Naive thymus-derived CD8-positive, alpha-beta T cell (primary cell): Measurements from ENCODE around the gene N4BP2L1. TPM values are rescaled to one million over a fixed set of nuclear protein-coding genes. Genes with fewer than 3 reads are reported as not detected.
"Not testable (repeated sequence)": the region's sequence is repeated elsewhere in the genome, so short reads cannot be mapped to it uniquely, and the experiment has no call there.

ENCODE experiments used
- ATAC-seq, 2 donors: fragments of 150-1000 bp; cut with Tn5 transposase in 1 of 2; sonication (Bioruptor Pico), chemical (Tn5 transposase) in 1 of 2; 1 replicate in 1 of 2; 2 replicates in 1 of 2; pipeline ENCODE4 v1.10.0; 2021; ENCODE audit warnings: mild to moderate bottlenecking in 2 of 2, moderate library complexity in 2 of 2
- POLR2A ChIA-PET: fragments of 350-600 bp; sonication (Branson Sonifier 250); formaldehyde crosslinking; loops from one replicate; lab custom pipeline; 2021; ENCODE audit warnings: antibody characterized with exemption; lab: Charles Lee
- DNase-seq, 10 donors: peaks; one replicate each; pipeline versions ENCODE4 v3.0.0 to v3.0.0-alpha.2; 2020 to 2022
- H3K27ac Mint-ChIP-seq, 10 donors: one replicate each; pipeline ENCODE4 v1.8.0; 2020 to 2022; ENCODE audit warnings: mild to moderate bottlenecking in 10 of 10, mixed read lengths in 10 of 10, moderate library complexity in 4 of 10, inconsistent platforms in 1 of 10
- H3K27me3 Mint-ChIP-seq, 5 donors: one replicate each; pipeline ENCODE4 v1.8.0; 2021 to 2022; ENCODE audit warnings: mixed read lengths in 5 of 5
- H3K36me3 Mint-ChIP-seq, 3 donors: one replicate each; pipeline ENCODE4 v1.8.0; 2020 to 2022; ENCODE audit warnings: mixed read lengths in 3 of 3, mild to moderate bottlenecking in 2 of 3, inconsistent platforms in 1 of 3
- H3K4me1 Mint-ChIP-seq, 4 donors: one replicate each; pipeline ENCODE4 v1.8.0; 2021 to 2022; ENCODE audit warnings: mixed read lengths in 4 of 4
- H3K4me3 Mint-ChIP-seq, 10 donors: one replicate each; pipeline ENCODE4 v1.8.0; 2020 to 2022; ENCODE audit warnings: mild to moderate bottlenecking in 10 of 10, mixed read lengths in 10 of 10, moderate library complexity in 6 of 10, inconsistent platforms in 1 of 10
- H3K9me3 Mint-ChIP-seq, 9 donors: one replicate each; pipeline ENCODE4 v1.8.0; 2020 to 2022; ENCODE audit warnings: mixed read lengths in 9 of 9, mild to moderate bottlenecking in 3 of 9, inconsistent platforms in 1 of 9, moderate library complexity in 1 of 9
- polyA plus RNA-seq, 3 donors: library from polyadenylated mRNA; unstranded; fragments of 300-500 nt; fragmentation: Illumina TruSeq; gene quantifications; one replicate each; pipeline ENCODE4 v1.2.3, GENCODE V29; 2021
- total RNA-seq, 8 experiments: library from RNA in 2 of 8; stranded (reverse) in 2 of 8; gene quantifications; one replicate each; pipeline ENCODE4 v1.2.3 and lab custom pipeline; 2021 to 2026

The N4BP2L1 gene
- total and polyA plus RNA-seq, 5 experiments from 2014 or later = 55.3 to 72.1 (median 62.5) TPM

DNA sequence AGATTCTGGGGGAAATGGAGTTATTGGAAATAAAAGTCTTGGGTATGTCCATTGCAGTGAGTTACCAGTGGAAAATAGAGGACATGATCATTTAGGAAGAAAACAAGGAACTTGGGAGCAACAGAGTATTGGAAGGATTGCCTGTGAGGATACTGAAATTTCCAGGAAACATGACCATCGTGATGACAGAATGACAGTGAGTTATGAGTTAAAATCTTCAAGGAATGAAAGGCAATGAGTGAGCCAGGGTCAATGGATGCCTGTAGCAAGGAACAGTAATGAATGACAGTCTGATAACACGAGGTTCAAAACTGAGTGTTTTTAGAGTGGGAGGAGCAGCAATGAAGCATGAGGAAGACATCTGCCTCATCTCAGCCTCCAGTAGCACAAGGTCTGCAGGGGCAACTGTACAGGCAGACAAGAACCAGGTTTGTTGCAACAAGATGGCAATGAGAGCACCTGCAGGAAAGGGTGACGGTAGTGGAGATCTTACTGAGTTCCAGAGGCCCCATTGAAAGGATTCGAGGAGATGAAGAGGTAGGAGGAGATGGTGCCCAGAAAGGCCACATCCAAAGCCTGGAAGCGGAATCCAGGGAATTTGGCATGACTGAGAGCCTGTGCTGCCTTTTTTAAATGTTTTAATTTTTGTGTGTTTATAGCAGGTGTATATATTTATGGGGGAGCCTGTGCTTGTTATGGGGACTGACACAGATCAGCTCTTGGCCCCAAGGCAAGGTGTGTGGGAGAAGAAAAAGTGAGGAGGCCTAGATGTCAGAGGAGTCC lies 43.9 kb downstream of the N4BP2L1 start:
- POLR2A ChIA-PET = no interaction called here
- peaks cover 0 to 2% (median under 1%) of the 10 kb centered on the region in 4 donors for H3K4me1 Mint-ChIP-seq
- H3K4me3 Mint-ChIP-seq = no peak overlapping the region
- H3K36me3 Mint-ChIP-seq = no peaks in the 10 kb centered on the region
- no peak for ATAC-seq
- no peak for DNase-seq
- no peak overlapping the region for H3K27ac Mint-ChIP-seq
- H3K27me3 Mint-ChIP-seq = no peaks in the 10 kb centered on the region
- no peaks in the 10 kb centered on the region for H3K9me3 Mint-ChIP-seq

GRCh38 chr13:32381539-32381938 lies 46.4 kb downstream of the N4BP2L1 start:
- DNase-seq (peak in 7 of 10 donors; percentile 4 to 53 (median 27)), ATAC-seq (peak; percentile 69 to 73)
- POLR2A ChIA-PET = interaction anchor here (0.5 kb wide), 1 partner anchor 17 kb away, joined by 3 read pairs; no protein-coding TSS in a partner anchor
- H3K4me1 Mint-ChIP-seq = peaks cover 0 to 2% (median 0%) of the 10 kb centered on the region in 4 donors
- no peaks in the 10 kb centered on the region for H3K36me3 Mint-ChIP-seq
- H3K27me3 Mint-ChIP-seq = no peaks in the 10 kb centered on the region
- no peaks in the 10 kb centered on the region for H3K9me3 Mint-ChIP-seq
- no peak overlapping the region for H3K27ac Mint-ChIP-seq
- no peak overlapping the region for H3K4me3 Mint-ChIP-seq

GRCh38 chr13:32378012-32378411 lies 49.9 kb downstream of the N4BP2L1 start:
- POLR2A ChIA-PET = interaction anchor here (0.6 to 1.5 kb wide), 2 partner anchors 56 to 63 kb away, joined by 4 to 5 read pairs; partner anchors contain the start of gene ZAR1L
- peaks cover 0 to 4% (median 0%) of the 10 kb centered on the region in 4 donors for H3K4me1 Mint-ChIP-seq
- H3K27ac Mint-ChIP-seq = peak overlapping the region in 1 of 10 donors; percentile 28
- DNase-seq (no peak), ATAC-seq (no peak)
- H3K4me3 Mint-ChIP-seq = no peak overlapping the region
- peaks cover 0 to 7% (median 0%) of the 10 kb centered on the region in 9 donors for H3K9me3 Mint-ChIP-seq
- H3K36me3 Mint-ChIP-seq = peaks cover 4 to 15% (median 9%) of the 10 kb centered on the region in 3 donors
- no peaks in the 10 kb centered on the region for H3K27me3 Mint-ChIP-seq

DNA sequence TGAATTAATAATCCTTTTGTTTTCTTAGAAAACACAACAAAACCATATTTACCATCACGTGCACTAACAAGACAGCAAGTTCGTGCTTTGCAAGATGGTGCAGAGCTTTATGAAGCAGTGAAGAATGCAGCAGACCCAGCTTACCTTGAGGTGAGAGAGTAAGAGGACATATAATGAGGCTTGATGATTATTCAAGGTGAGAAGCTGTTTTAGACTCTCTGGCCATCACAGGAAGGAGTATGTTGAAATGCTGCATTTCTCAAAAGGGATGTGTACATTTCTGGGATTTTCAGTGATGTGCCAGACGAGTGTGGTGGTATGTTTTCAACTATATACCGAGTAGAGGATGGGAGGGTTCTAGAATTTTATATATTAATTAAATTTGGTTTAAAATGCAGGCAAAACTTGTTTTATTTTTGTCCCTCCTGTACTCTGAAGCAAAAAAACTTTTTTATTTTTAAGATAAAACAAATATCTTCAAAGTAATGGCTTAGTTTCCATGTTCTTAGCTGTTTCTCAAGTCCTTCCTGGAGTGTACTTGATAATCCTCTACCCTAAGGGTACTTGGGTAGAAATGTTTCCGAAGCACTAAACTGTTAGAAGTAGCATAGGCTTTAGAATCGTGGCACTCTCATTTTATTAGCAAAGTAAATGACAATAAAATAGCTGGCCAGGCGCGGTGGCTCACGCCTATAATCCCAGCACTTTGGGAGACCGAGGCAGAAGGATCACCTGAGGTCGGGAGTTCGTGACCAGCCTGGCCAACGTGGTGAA lies 51.1 kb downstream of the N4BP2L1 start:
- H3K36me3 Mint-ChIP-seq = peaks cover 6 to 25% (median 16%) of the 10 kb centered on the region in 3 donors
- H3K9me3 Mint-ChIP-seq = peaks cover 0 to 7% (median 0%) of the 10 kb centered on the region in 9 donors
- POLR2A ChIA-PET = interaction anchor here (0.6 to 1.5 kb wide), 2 partner anchors 62 to 264 kb away, joined by 5 read pairs; partner anchors contain the start of gene ZAR1L
- H3K4me3 Mint-ChIP-seq = no peak overlapping the region
- ATAC-seq = no peak
- DNase-seq = no peak
- H3K27ac Mint-ChIP-seq = no peak overlapping the region
- peaks cover 0 to 4% (median 0%) of the 10 kb centered on the region in 4 donors for H3K4me1 Mint-ChIP-seq
- peaks cover 0 to 4% (median 0%) of the 10 kb centered on the region in 5 donors for H3K27me3 Mint-ChIP-seq

DNA sequence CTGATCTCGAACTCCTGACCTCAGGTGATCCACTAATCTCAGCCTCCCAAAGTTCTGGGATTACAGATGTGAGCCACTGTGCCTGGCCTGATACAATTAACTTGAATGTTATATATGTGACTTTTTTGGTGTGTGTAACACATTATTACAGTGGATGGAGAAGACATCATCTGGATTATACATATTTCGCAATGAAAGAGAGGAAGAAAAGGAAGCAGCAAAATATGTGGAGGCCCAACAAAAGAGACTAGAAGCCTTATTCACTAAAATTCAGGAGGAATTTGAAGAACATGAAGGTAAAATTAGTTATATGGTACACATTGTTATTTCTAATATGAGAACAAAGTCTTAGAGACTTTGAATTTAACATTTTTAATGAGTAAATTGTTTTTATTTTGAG lies 57.1 kb downstream of the N4BP2L1 start:
- POLR2A ChIA-PET = no interaction called here
- no peak for ATAC-seq

DNA sequence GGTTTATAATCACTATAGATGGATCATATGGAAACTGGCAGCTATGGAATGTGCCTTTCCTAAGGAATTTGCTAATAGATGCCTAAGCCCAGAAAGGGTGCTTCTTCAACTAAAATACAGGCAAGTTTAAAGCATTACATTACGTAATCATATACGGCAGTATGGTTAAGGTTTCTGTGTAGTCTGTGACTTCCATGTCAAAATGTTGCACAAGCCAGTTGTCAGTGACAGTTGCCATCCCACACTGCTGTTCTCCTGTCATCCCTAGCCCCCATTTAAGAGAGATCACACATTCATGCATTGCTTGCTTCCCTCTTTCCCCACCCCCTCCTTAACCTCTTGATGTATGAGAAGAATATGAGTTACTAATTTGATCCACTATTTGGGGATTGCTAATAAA lies 65.4 kb downstream of the N4BP2L1 start:
- ATAC-seq (no peak), DNase-seq (no peak)
- Mint-ChIP-seq H3K4me1 (no peaks in the 10 kb centered on the region), H3K36me3 (peaks cover 0 to 6% (median 3%) of the 10 kb centered on the region in 3 donors), H3K27ac (peak overlapping the region in 1 of 10 donors; percentile 60), H3K9me3 (peaks cover 0 to 1% (median 0%) of the 10 kb centered on the region in 9 donors), H3K27me3 (no peaks in the 10 kb centered on the region), H3K4me3 (no peak overlapping the region)
- POLR2A ChIA-PET = no interaction called here

More for the DNA sequence above, 57.1 kb downstream of the N4BP2L1 start:
- H3K27me3 Mint-ChIP-seq = peaks cover 0 to 4% (median 0%) of the 10 kb centered on the region in 5 donors
- H3K27ac Mint-ChIP-seq = no peak overlapping the region
- H3K9me3 Mint-ChIP-seq = peaks cover 0 to 7% (median 0%) of the 10 kb centered on the region in 9 donors
- H3K4me3 Mint-ChIP-seq = no peak overlapping the region
- H3K4me1 Mint-ChIP-seq = peaks cover 0 to 4% (median 0%) of the 10 kb centered on the region in 4 donors
- H3K36me3 Mint-ChIP-seq = peaks cover 7 to 25% (median 16%) of the 10 kb centered on the region in 3 donors
- DNase-seq = no peak

- H3K36me3 Mint-ChIP-seq, H3K4me3 Mint-ChIP-seq, H3K9me3 Mint-ChIP-seq, H3K27ac Mint-ChIP-seq, DNase-seq, POLR2A ChIA-PET, ATAC-seq, H3K27me3 Mint-ChIP-seq, H3K4me1 Mint-ChIP-seq: not testable (repeated sequence)
These were observed 72.0 kb downstream of the N4BP2L1 start for GRCh38 chr13:32355935-32356334.

DNA sequence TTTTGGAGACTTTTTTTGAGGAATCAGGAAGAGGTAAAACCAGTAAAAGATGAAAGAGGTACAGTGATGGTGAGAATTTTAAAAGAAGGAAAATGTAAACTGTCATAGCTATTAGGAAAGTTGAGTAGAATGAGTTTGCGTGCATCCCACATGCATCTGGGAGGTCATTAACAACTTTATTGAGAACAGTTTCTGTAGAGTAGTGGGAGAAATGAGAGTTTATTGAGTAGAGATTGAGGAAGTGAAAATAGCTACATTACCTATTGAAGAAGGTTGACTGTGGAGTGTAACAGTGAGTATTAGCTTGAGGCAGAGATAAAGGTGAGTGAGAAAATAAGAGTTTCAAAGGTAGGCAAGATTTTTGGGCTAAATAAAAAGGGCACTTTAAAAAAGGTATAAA lies 73.9 kb downstream of the N4BP2L1 start:
- no peaks in the 10 kb centered on the region for H3K27me3 Mint-ChIP-seq
- no peak overlapping the region for H3K27ac Mint-ChIP-seq
- H3K4me1 Mint-ChIP-seq = peaks cover 0 to 5% (median 4%) of the 10 kb centered on the region in 4 donors
- no peaks in the 10 kb centered on the region for H3K9me3 Mint-ChIP-seq
- no peak overlapping the region for H3K4me3 Mint-ChIP-seq
- ATAC-seq = no peak
- POLR2A ChIA-PET = no interaction called here
- no peak for DNase-seq
- peaks cover 0 to 2% (median 0%) of the 10 kb centered on the region in 3 donors for H3K36me3 Mint-ChIP-seq

GRCh38 chr13:32350839-32351441 lies 77.0 kb downstream of the N4BP2L1 start:
- Mint-ChIP-seq H3K27ac (peak overlapping the region in 2 of 10 donors; percentile 40 to 74), H3K4me1 (peaks cover 0 to 11% (median 6%) of the 10 kb centered on the region in 4 donors), H3K4me3 (peak overlapping the region in 8 of 10 donors; percentile 0 to 50 (median 34))
- H3K36me3 Mint-ChIP-seq, ATAC-seq, POLR2A ChIA-PET, H3K27me3 Mint-ChIP-seq, H3K9me3 Mint-ChIP-seq: not testable (repeated sequence)
- DNase-seq = peak in 1 of 10 donors; percentile 4

Other genes with a start within 250 kb of the N4BP2L1 start
- gene ZAR1L, start 112.8 kb downstream of the N4BP2L1 start, total RNA-seq = under 1 TPM; 0.25 to 0.34 TPM
- not detected for gene ZAR1L, start 112.8 kb downstream of the N4BP2L1 start, polyA plus RNA-seq
- gene BRCA2, start 112.6 kb downstream of the N4BP2L1 start, total RNA-seq = 1 to 10 TPM; 3.6 TPM
- 1 to 10 TPM in 2 of 3 donors, under 1 TPM in 1; 0.59 to 1.2 (median 1.0) TPM for gene BRCA2, start 112.6 kb downstream of the N4BP2L1 start, polyA plus RNA-seq
- gene N4BP2L2, start 110.7 kb upstream of the N4BP2L1 start, total RNA-seq = 100 to 1,000 TPM; 332 to 395 TPM
- gene N4BP2L2, start 110.7 kb upstream of the N4BP2L1 start, polyA plus RNA-seq = 100 to 1,000 TPM; 126 to 186 (median 168) TPM
- gene PDS5B, start 158.3 kb upstream of the N4BP2L1 start, total RNA-seq = 10 to 100 TPM; 68.1 to 71.6 TPM
- 10 to 100 TPM; 32.0 to 38.1 (median 34.7) TPM for gene PDS5B, start 158.3 kb upstream of the N4BP2L1 start, polyA plus RNA-seq